Right lobe of liver (tissue), 6 donors: Measurements from ENCODE around the gene IVNS1ABP. TPM values are rescaled to one million over a fixed set of nuclear protein-coding genes. Genes with fewer than 3 reads are reported as not detected.

Experiments
- ATAC-seq, 4 donors: fragments of 200-7000 bp; cut with Tn5 transposase; one replicate each; pipeline ENCODE4 v1.9.1; 2020; ENCODE audit warnings: mild to moderate bottlenecking in 4 of 4, moderate library complexity in 4 of 4
- DNase-seq, 3 donors: peaks; one replicate each; pipeline ENCODE4 v3.0.0-alpha.2; 2020
- H3K27ac ChIP-seq, 3 donors: fragments of 200-600 bp; one replicate each; pipeline ENCODE4 v1.8.0; 2022
- H3K27me3 ChIP-seq, 2 donors: fragments of 200-600 bp; one replicate each; pipeline ENCODE4 v1.8.0; 2022
- H3K36me3 ChIP-seq, 4 donors: fragments of 200-600 bp; sonication (generic) in 1 of 4; one replicate each; pipeline versions ENCODE4 v1.5.1 to v1.8.0; 2017 to 2022; ENCODE audit warnings: control low read depth in 1 of 4
- H3K4me1 ChIP-seq, 4 donors: fragments of 200-600 bp; sonication (generic) in 1 of 4; one replicate each; pipeline versions ENCODE4 v1.5.1 to v1.8.0; 2017 to 2022; ENCODE audit warnings: control low read depth in 1 of 4
- H3K4me3 ChIP-seq, 3 donors: fragments of 200-600 bp; one replicate each; pipeline ENCODE4 v1.8.0; 2022
- H3K9me3 ChIP-seq, 4 donors: fragments of 200-600 bp; sonication (generic) in 1 of 4; one replicate each; pipeline versions ENCODE4 v1.5.1 to v1.8.0; 2017 to 2022; ENCODE audit warnings: control low read depth in 1 of 4
- POLR2A ChIP-seq: fragments of 450-650 bp; IDR thresholded peaks from one replicate; pipeline ENCODE4 v1.6.1; 2017; ENCODE audit warnings: antibody characterized with exemption, mild to moderate bottlenecking
- WGBS: methylation state at CpG from one replicate; pipeline ENCODE4 v1.1.6; 2018; ENCODE audit warnings: low coverage, low lambda C conversion rate; ENCODE audit not compliant: insufficient coverage; ENCODE audit errors: missing lambda C conversion rate; 5-methylcytosine and 5-hydroxymethylcytosine counted together
- intact Hi-C, 2 donors: fragments of 100-400 bp; cut with DNase I; formaldehyde crosslinking; loops; one replicate each; pipeline versions ENCODE4 v1.11.2 to v1.14.1; 2022
- total RNA-seq, 6 experiments: library from RNA; depleted of rRNA in 2 of 6; stranded (reverse); fragments of >200 nt in 2 of 6; fragmentation: NEBNext Ultra II Directional in 3 of 6; extraction: Animal tissue kit (Norgen Biotek cat#: 25700) in 3 of 6; gene quantifications; one replicate each; pipeline versions ENCODE4 v1.1.0 to v1.2.4, GENCODE V29; 2016 to 2023
- TF ChIP-seq, protein P1 (sequence below), 4 donors: fragments of 200-600 bp in 3 of 4; fragments of 450-650 bp in 1 of 4; IDR thresholded peaks; one replicate each; pipeline versions ENCODE4 v1.5.1 to v1.8.0; 2016 to 2022; ENCODE audit warnings: antibody characterized with exemption in 4 of 4, mild to moderate bottlenecking in 2 of 4
- donor health status: DM: no; HTN: yes; CAD: no.
- donor health status: DM: no; HTN: no; CAD: no.
- donor health status: DM: no; HTN: no; CAD: no.
- donor health status: DM: no; HTN: yes; CAD: no.
- donor health status: DM: no; HTN: yes; CAD: no.

Gene IVNS1ABP
- total RNA-seq, 6 experiments from 2014 or later: 17.0 to 38.3 (median 26.8) TPM

DNA sequence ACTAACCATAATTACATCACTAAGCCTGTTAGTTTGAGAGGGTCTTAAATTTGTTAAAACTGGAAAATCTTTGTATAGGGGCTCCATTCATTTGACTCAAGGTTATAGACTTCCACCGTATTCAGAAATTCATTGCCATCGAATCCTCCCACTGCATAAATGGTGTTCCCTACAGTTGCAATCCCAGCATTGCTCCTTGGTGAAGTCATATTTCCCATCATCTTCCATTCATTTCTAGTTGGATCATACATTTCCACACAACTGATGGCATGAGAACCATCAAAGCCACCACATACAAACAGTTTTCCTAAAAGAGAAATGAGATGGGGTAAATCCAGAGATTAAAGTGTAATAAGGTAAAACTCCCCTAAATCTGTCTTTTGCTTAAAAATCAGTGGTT, 19.1 kb downstream of the IVNS1ABP start:
- no peak overlapping the region for H3K27ac ChIP-seq
- ATAC-seq (no peak), DNase-seq (no peak)
- H3K27me3 ChIP-seq: no peaks in the 10 kb centered on the region
- intact Hi-C loops: no loop called here
- TF ChIP-seq, protein P1, sequence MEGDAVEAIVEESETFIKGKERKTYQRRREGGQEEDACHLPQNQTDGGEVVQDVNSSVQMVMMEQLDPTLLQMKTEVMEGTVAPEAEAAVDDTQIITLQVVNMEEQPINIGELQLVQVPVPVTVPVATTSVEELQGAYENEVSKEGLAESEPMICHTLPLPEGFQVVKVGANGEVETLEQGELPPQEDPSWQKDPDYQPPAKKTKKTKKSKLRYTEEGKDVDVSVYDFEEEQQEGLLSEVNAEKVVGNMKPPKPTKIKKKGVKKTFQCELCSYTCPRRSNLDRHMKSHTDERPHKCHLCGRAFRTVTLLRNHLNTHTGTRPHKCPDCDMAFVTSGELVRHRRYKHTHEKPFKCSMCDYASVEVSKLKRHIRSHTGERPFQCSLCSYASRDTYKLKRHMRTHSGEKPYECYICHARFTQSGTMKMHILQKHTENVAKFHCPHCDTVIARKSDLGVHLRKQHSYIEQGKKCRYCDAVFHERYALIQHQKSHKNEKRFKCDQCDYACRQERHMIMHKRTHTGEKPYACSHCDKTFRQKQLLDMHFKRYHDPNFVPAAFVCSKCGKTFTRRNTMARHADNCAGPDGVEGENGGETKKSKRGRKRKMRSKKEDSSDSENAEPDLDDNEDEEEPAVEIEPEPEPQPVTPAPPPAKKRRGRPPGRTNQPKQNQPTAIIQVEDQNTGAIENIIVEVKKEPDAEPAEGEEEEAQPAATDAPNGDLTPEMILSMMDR (IDR thresholded peaks at IDR 0.05): no peak
- no peak for TF ChIP-seq POLR2A
- H3K4me1 ChIP-seq: no peaks in the 10 kb centered on the region
- peaks cover 16 to 59% (median 37%) of the 10 kb centered on the region in 4 donors for H3K36me3 ChIP-seq
- 100% methylated on average over 2 of the region's 2 CpGs for WGBS
- H3K9me3 ChIP-seq: no peaks in the 10 kb centered on the region
- no peak overlapping the region for H3K4me3 ChIP-seq

DNA sequence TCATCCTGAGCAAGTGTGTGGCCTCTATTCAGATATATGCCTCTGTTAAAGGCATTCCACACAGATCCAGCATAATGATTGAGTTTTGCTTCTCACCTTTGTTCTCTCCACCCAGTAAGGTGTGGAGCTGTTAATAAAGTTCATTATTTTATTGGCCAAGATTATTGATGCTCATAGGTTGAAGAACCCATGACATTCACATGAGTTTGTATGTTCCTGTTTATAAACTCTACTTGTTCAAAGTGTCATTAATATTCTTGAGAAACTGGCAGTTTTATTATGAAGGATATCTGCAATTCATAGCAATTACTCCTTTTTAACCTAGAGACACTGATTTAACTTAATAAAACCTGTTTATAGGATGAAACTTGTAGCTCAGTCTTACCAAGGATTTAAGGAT, 22.0 kb downstream of the IVNS1ABP start:
- DNase-seq: no peak
- intact Hi-C loops: no loop called here
- H3K9me3 ChIP-seq: no peaks in the 10 kb centered on the region
- peaks cover 1 to 43% (median 24%) of the 10 kb centered on the region in 4 donors for H3K36me3 ChIP-seq
- TF ChIP-seq, protein P1 (IDR thresholded peaks at IDR 0.05): no peak
- TF ChIP-seq POLR2A: no peak
- no peak overlapping the region for H3K4me3 ChIP-seq
- no peaks in the 10 kb centered on the region for H3K27me3 ChIP-seq
- no peak for ATAC-seq
- H3K27ac ChIP-seq: no peak overlapping the region
- no peaks in the 10 kb centered on the region for H3K4me1 ChIP-seq

- Histone ChIP-seq H3K27ac (no peak overlapping the region), H3K36me3 (peaks cover 0 to 33% (median 18%) of the 10 kb centered on the region in 4 donors), H3K4me3 (no peak overlapping the region), H3K27me3 (no peaks in the 10 kb centered on the region), H3K9me3 (no peaks in the 10 kb centered on the region), H3K4me1 (no peaks in the 10 kb centered on the region)
- DNase-seq (no peak), ATAC-seq (no peak)
- WGBS: 100% methylated on average over 1 of the region's 1 CpG
- intact Hi-C loops: no loop called here
- TF ChIP-seq POLR2A: no peak
Measured at GRCh38 chr1:185293967-185294542, 23.0 kb downstream of the IVNS1ABP start.

DNA sequence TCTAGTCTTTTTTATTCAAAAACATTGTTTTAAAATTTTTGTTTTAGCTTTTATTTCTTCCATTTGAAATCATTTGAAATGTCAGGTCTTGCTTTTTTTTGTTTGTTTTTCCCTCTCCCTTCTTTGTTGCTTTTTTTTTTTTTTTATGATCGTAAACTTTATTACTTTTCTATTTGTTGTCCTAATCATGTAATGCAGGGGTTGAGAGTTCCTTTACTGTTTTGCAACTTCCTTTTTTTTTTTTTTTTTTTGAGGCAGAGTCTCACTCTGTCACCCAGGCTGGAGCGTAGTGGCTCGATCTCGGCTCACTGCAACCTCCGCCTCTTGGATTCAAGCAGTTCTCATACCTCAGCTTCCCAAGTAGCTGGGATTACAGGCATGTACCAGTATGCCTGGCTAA, 24.8 kb downstream of the IVNS1ABP start:
- H3K4me3 ChIP-seq: no peak overlapping the region
- intact Hi-C loops: no loop called here
- no peak for TF ChIP-seq POLR2A
- TF ChIP-seq, protein P1 (IDR thresholded peaks at IDR 0.05): no peak
- ATAC-seq (peak in 3 of 4 donors; percentile 29 to 44 (median 35)), DNase-seq (no peak)
- H3K9me3 ChIP-seq: no peaks in the 10 kb centered on the region
- no peak overlapping the region for H3K27ac ChIP-seq
- no peaks in the 10 kb centered on the region for H3K4me1 ChIP-seq
- H3K36me3 ChIP-seq: peaks cover 0 to 17% (median 7%) of the 10 kb centered on the region in 4 donors
- 60% methylated on average over 5 of the region's 5 CpGs for WGBS
- H3K27me3 ChIP-seq: no peaks in the 10 kb centered on the region

DNA sequence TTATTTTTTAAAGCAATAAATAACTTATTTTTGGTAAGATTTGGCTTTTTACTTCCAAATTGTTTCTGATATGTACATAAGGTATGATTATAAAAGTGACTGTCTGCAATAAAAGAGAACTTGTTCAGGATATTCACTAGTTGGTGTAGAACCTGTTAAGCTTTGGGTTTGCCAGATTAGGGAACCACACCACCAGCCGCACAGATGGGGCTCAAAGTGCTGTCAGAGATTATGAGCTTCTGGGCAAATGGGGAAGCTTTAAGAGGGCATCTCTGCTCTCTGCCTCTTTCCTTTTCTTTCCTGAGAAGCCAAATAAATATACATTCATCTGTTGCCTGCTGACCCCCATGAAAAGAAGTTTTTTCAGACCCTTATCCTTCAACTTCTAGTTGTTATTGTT, 25.4 kb downstream of the IVNS1ABP start:
- no peak overlapping the region for H3K4me3 ChIP-seq
- intact Hi-C loops: no loop called here
- H3K27me3 ChIP-seq: no peaks in the 10 kb centered on the region
- no peak for TF ChIP-seq POLR2A
- TF ChIP-seq, protein P1 (IDR thresholded peaks at IDR 0.05): no peak
- peaks cover 0 to 11% (median 4%) of the 10 kb centered on the region in 4 donors for H3K36me3 ChIP-seq
- no peaks in the 10 kb centered on the region for H3K9me3 ChIP-seq
- no peaks in the 10 kb centered on the region for H3K4me1 ChIP-seq
- DNase-seq (no peak), ATAC-seq (peak in 2 of 4 donors; percentile 22 to 39)
- WGBS: 67% methylated on average over 1 of the region's 1 CpG
- no peak overlapping the region for H3K27ac ChIP-seq
